Epithelial cell of proximal tubule (primary cell): ENCODE results near the gene KRTAP4-16. TPM values are rescaled to one million over a fixed set of nuclear protein-coding genes. Genes with fewer than 3 reads are reported as not detected.
"Not testable (repeated sequence)": the region's sequence is repeated elsewhere in the genome, so short reads cannot be mapped to it uniquely, and the experiment has no call there.

Source experiments
- DNase-seq: peaks from one replicate; pipeline ENCODE4 v3.0.0-alpha.2; 2011; ENCODE audit warnings: low read depth
- H3K4me3 ChIP-seq: 2 replicates; pipeline ENCODE4 v1.5.1; 2011; ENCODE audit warnings: low read depth, mild to moderate bottlenecking, low read length
- CTCF ChIP-seq: conservative IDR thresholded peaks from 2 replicates; pipeline ENCODE4 v1.5.1; 2012; ENCODE audit warnings: low read depth, mild to moderate bottlenecking, low read length
- total RNA-seq: library from RNA; depleted of rRNA; stranded (reverse); fragments of >200 nt; gene quantifications from 2 replicates; pipeline ENCODE4 v1.2.3, GENCODE V29; 2015

KRTAP4-16 gene
- total RNA-seq, 1 donor from 2014 or later = not detected

GRCh38 chr17:41073676-41074075 is 28.3 kb downstream of the KRTAP4-16 start:
- H3K4me3 ChIP-seq = no peak overlapping the region
- no peak for TF ChIP-seq CTCF
- DNase-seq = no peak

GRCh38 chr17:41071606-41072360 is 30.2 kb downstream of the KRTAP4-16 start:
- TF ChIP-seq CTCF = no peak
- no peak for DNase-seq
- H3K4me3 ChIP-seq = no peak overlapping the region

- DNase-seq = no peak
- H3K4me3 ChIP-seq = no peak overlapping the region
- no peak for TF ChIP-seq CTCF
These were observed 33.0 kb downstream of the KRTAP4-16 start for GRCh38 chr17:41069031-41069430.

- no peak for TF ChIP-seq CTCF
- DNase-seq = no peak
- H3K4me3 ChIP-seq = no peak overlapping the region
These were observed 34.7 kb downstream of the KRTAP4-16 start for GRCh38 chr17:41067281-41067680.

GRCh38 chr17:41065829-41066624 is 36.0 kb downstream of the KRTAP4-16 start, which contains the start of gene KRTAP2-4:
KRTAP2-4 (minus strand) TSS chr17:41065879; CDS start chr17:41065845, 34 bp downstream.
- DNase-seq = peak; percentile 76
- no peak for TF ChIP-seq CTCF
- H3K4me3 ChIP-seq = no peak within 1 kb of the TSS

- DNase-seq, H3K4me3 ChIP-seq: not testable (repeated sequence)
These were observed 36.9 kb downstream of the KRTAP4-16 start for GRCh38 chr17:41065016-41065689.

- H3K4me3 ChIP-seq = no peak overlapping the region
- TF ChIP-seq CTCF = no peak
These were observed 37.7 kb downstream of the KRTAP4-16 start for GRCh38 chr17:41064301-41064700.

More at GRCh38 chr17:41064301-41064700, 37.7 kb downstream of the KRTAP4-16 start:
- no peak for DNase-seq
